ENCODE results near the gene OR2A25.

The OR2A25 gene

DNA sequence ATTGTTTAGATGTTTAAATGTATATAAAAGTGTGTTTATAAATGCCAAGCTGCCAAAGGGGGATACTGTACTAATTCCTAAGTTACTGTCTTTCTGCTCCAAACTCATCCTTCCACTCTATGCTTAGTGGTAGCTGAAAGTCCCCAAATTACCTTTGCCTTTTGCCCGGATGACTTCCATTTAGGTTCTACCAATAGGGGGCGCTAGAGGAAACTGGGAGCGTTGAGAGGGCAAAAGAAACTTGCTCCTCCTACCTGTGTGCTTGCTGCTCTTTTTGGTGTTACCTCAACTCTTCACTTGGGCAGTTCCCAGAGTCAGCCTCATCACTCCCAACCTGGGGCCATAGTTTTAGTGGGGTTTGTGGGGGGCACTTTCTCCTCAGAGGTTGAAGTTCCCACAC is 5.9 kb upstream of the OR2A25 start:
- TF ChIP-seq POLR2AphosphoS5 (IDR thresholded peaks at IDR 0.05; ENCODE audit: low read depth, low read length) (no peak), SIN3A (IDR thresholded peaks at IDR 0.05; ENCODE audit: borderline replicate concordance, insufficient read depth, low read length) (no peak), FOXP2 (optimal IDR thresholded peaks at IDR 0.05; ENCODE audit: borderline replicate concordance, extremely low read depth, extremely low read length, insufficient read depth) (no peak), TAF1 (IDR thresholded peaks at IDR 0.05; ENCODE audit: borderline replicate concordance, insufficient read depth, low read length) (no peak)
- TF ChIP-seq, protein P1, sequence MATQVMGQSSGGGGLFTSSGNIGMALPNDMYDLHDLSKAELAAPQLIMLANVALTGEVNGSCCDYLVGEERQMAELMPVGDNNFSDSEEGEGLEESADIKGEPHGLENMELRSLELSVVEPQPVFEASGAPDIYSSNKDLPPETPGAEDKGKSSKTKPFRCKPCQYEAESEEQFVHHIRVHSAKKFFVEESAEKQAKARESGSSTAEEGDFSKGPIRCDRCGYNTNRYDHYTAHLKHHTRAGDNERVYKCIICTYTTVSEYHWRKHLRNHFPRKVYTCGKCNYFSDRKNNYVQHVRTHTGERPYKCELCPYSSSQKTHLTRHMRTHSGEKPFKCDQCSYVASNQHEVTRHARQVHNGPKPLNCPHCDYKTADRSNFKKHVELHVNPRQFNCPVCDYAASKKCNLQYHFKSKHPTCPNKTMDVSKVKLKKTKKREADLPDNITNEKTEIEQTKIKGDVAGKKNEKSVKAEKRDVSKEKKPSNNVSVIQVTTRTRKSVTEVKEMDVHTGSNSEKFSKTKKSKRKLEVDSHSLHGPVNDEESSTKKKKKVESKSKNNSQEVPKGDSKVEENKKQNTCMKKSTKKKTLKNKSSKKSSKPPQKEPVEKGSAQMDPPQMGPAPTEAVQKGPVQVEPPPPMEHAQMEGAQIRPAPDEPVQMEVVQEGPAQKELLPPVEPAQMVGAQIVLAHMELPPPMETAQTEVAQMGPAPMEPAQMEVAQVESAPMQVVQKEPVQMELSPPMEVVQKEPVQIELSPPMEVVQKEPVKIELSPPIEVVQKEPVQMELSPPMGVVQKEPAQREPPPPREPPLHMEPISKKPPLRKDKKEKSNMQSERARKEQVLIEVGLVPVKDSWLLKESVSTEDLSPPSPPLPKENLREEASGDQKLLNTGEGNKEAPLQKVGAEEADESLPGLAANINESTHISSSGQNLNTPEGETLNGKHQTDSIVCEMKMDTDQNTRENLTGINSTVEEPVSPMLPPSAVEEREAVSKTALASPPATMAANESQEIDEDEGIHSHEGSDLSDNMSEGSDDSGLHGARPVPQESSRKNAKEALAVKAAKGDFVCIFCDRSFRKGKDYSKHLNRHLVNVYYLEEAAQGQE (IDR thresholded peaks at IDR 0.05; ENCODE audit: insufficient read depth in 1 of 2, low read depth in 2 of 2, low read length in 2 of 2) = no peak

DNA sequence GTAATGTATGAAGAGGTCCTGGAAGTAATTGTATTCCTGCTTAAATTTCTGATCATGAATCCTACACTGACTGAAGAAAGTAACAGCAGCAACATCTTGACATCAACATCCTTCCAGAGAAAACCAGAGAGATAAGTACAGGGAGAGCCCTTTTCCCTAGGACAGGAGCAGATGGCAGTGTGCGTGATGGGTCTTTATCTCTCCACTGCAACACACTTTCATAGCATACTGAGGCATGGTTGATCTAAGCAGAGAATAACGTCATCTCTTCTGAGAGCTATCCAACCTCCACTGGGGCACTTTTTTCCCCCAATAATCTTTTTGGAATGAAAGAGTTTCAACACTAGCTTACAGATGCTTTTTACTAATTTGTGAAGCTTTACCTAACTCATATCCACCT is 342 bp downstream of the OR2A25 start:
- TF ChIP-seq POLR2AphosphoS5 (IDR thresholded peaks at IDR 0.05; ENCODE audit: low read depth, low read length) = no peak
- no peak for TF ChIP-seq TAF1 (IDR thresholded peaks at IDR 0.05; ENCODE audit: borderline replicate concordance, insufficient read depth, low read length)
- no peak for TF ChIP-seq SIN3A (IDR thresholded peaks at IDR 0.05; ENCODE audit: borderline replicate concordance, insufficient read depth, low read length)
- TF ChIP-seq, protein P1 (IDR thresholded peaks at IDR 0.05; ENCODE audit: insufficient read depth in 1 of 2, low read depth in 2 of 2, low read length in 2 of 2) = no peak
- TF ChIP-seq FOXP2 (optimal IDR thresholded peaks at IDR 0.05; ENCODE audit: borderline replicate concordance, extremely low read depth, extremely low read length, insufficient read depth) = no peak

DNA sequence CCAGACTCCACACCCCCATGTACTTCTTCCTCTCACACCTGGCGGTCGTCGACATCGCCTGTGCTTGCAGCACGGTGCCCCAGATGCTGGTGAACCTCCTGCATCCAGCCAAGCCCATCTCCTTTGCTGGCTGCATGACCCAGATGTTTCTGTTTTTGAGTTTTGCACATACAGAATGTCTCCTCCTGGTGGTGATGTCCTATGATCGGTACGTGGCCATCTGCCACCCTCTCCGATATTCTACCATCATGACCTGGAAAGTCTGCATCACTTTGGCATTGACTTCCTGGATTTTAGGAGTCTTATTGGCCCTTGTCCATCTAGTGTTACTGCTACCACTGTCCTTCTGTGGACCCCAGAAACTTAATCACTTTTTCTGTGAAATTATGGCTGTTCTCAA is 4.8 kb downstream of the OR2A25 start:
- TF ChIP-seq TAF1 (IDR thresholded peaks at IDR 0.05; ENCODE audit: borderline replicate concordance, insufficient read depth, low read length) (no peak), SIN3A (IDR thresholded peaks at IDR 0.05; ENCODE audit: borderline replicate concordance, insufficient read depth, low read length) (no peak), FOXP2 (optimal IDR thresholded peaks at IDR 0.05; ENCODE audit: borderline replicate concordance, extremely low read depth, extremely low read length, insufficient read depth) (no peak), POLR2AphosphoS5 (IDR thresholded peaks at IDR 0.05; ENCODE audit: low read depth, low read length) (no peak)
- TF ChIP-seq, protein P1 (IDR thresholded peaks at IDR 0.05; ENCODE audit: insufficient read depth in 1 of 2, low read depth in 2 of 2, low read length in 2 of 2) = no peak

DNA sequence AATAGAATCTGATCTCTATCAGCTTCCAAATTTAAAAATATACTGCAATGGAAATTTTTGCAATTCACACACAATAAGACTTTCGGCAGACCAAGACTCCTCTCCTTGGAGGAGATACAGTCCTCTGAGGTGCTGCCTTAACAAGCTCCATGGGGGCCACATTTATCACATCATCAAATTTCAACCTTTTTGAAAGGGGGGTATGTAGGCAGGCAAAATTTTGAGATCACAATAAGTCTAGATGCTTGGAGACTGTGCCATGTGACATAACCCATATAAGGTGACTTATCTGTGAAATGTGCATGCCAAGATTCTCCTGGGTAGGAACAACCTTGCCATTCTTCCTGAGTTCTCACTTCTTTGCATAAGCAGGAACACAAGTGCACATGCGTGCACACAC is 16.4 kb downstream of the OR2A25 start, which contains the start of gene OR2A12:
OR2A12 (plus strand) TSS at position 301 of the 400 bp plus-strand sequence. CDS start 8,830 bp downstream, outside the sequence.
- no peak for TF ChIP-seq POLR2AphosphoS5 (IDR thresholded peaks at IDR 0.05; ENCODE audit: low read depth, low read length)
- TF ChIP-seq SIN3A (IDR thresholded peaks at IDR 0.05; ENCODE audit: borderline replicate concordance, insufficient read depth, low read length) = no peak
- TF ChIP-seq, protein P1 (IDR thresholded peaks at IDR 0.05; ENCODE audit: insufficient read depth in 1 of 2, low read depth in 2 of 2, low read length in 2 of 2) = no peak
- TF ChIP-seq TAF1 (IDR thresholded peaks at IDR 0.05; ENCODE audit: borderline replicate concordance, insufficient read depth, low read length) = no peak
- no peak for TF ChIP-seq FOXP2 (optimal IDR thresholded peaks at IDR 0.05; ENCODE audit: borderline replicate concordance, extremely low read depth, extremely low read length, insufficient read depth)

DNA sequence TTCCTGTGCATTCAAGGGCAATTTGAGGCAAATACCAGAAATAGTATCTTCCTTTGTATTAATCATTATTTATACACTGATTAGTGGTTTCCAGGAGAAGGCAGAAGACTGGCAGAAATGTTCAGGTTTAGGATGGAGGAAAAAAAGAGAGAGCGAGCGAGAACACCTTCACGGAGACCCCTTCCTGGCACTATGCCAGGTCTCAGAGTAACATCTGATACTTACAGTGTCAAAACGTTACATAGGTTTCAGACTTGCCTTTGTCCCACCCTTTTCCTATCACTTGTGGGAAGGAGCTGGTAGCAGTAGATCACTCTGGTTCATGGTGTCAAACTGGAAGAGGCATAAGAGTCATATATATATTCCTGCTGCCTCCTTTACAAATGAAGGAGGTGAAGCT is 17.1 kb downstream of the OR2A25 start:
- TF ChIP-seq TAF1 (IDR thresholded peaks at IDR 0.05; ENCODE audit: borderline replicate concordance, insufficient read depth, low read length) = no peak
- no peak for TF ChIP-seq FOXP2 (optimal IDR thresholded peaks at IDR 0.05; ENCODE audit: borderline replicate concordance, extremely low read depth, extremely low read length, insufficient read depth)
- TF ChIP-seq SIN3A (IDR thresholded peaks at IDR 0.05; ENCODE audit: borderline replicate concordance, insufficient read depth, low read length) = no peak
- no peak for TF ChIP-seq POLR2AphosphoS5 (IDR thresholded peaks at IDR 0.05; ENCODE audit: low read depth, low read length)
- TF ChIP-seq, protein P1 (IDR thresholded peaks at IDR 0.05; ENCODE audit: insufficient read depth in 1 of 2, low read depth in 2 of 2, low read length in 2 of 2) = no peak

Measured in PFSK-1 (cell line).